Measurements from ENCODE around the gene MMP15.
"Not testable (repeated sequence)": the region's sequence is repeated elsewhere in the genome, so short reads cannot be mapped to it uniquely, and the experiment has no call there.

MMP15 gene

GRCh38 chr16:58051821-58052603 is 26.5 kb downstream of the MMP15 start:
- DNase-seq = no peak

GRCh38 chr16:58053682-58054005 is 28.1 kb downstream of the MMP15 start:
- no peak for DNase-seq

- DNase-seq = no peak
Observed at GRCh38 chr16:58054289-58054688, 28.7 kb downstream of the MMP15 start.

GRCh38 chr16:58056580-58056979 is 31.0 kb downstream of the MMP15 start:
- DNase-seq = no peak

- DNase-seq = no peak
Observed at GRCh38 chr16:58057121-58057520, 31.6 kb downstream of the MMP15 start.

GRCh38 chr16:58057784-58058183 is 32.2 kb downstream of the MMP15 start:
- DNase-seq = no peak

GRCh38 chr16:58062821-58063220 is 37.3 kb downstream of the MMP15 start:
- DNase-seq = no peak

- DNase-seq = no peak
Observed at GRCh38 chr16:58063377-58064076, 38.0 kb downstream of the MMP15 start.

GRCh38 chr16:58070585-58070984 is 45.0 kb downstream of the MMP15 start:
- DNase-seq = no peak

GRCh38 chr16:58072134-58072533 is 46.6 kb downstream of the MMP15 start:
- not testable (repeated sequence) for DNase-seq

GRCh38 chr16:58073086-58073485 is 47.5 kb downstream of the MMP15 start:
- DNase-seq = not testable (repeated sequence)

- DNase-seq = no peak
Observed at GRCh38 chr16:58074657-58075056, 49.1 kb downstream of the MMP15 start.

GRCh38 chr16:58076514-58076913 is 51.0 kb downstream of the MMP15 start:
- no peak for DNase-seq

- no peak for DNase-seq
Observed at GRCh38 chr16:58077796-58078195, 52.2 kb downstream of the MMP15 start.

- not testable (repeated sequence) for DNase-seq
Observed at GRCh38 chr16:58080657-58081056, 55.1 kb downstream of the MMP15 start.

GRCh38 chr16:58082381-58082780 is 56.8 kb downstream of the MMP15 start:
- no peak for DNase-seq

- no peak for DNase-seq
Observed at GRCh38 chr16:58084635-58085034, 59.1 kb downstream of the MMP15 start.

- DNase-seq = no peak
Observed at GRCh38 chr16:58085171-58085570, 59.6 kb downstream of the MMP15 start.

GRCh38 chr16:58085584-58086251 is 60.2 kb downstream of the MMP15 start:
- DNase-seq = no peak

GRCh38 chr16:58086381-58087208 is 61.0 kb downstream of the MMP15 start:
- no peak for DNase-seq

- no peak for DNase-seq
Observed at GRCh38 chr16:58087209-58087913, 61.8 kb downstream of the MMP15 start.

GRCh38 chr16:58088091-58088490 is 62.5 kb downstream of the MMP15 start:
- DNase-seq = no peak
